ENCODE data around the gene AUNIP.

GRCh38 chr1:25834894-25835293 is 24.4 kb downstream of the AUNIP start:
- TF ChIP-seq POLR2AphosphoS5 (IDR thresholded peaks at IDR 0.05; ENCODE audit: insufficient read depth, low read depth, low read length) (no peak), JUN (IDR thresholded peaks at IDR 0.05; ENCODE audit: borderline replicate concordance, insufficient read depth, insufficient read length, low read depth) (no peak), CTCF (IDR thresholded peaks at IDR 0.05; ENCODE audit: extremely low read depth in 1 of 2, insufficient read depth in 1 of 2, low read depth in 1 of 2, low read length in 2 of 2) (no peak), POLR2A (IDR thresholded peaks at IDR 0.05; ENCODE audit: low read depth, low read length) (no peak)
